Hematopoietic multipotent progenitor cell treated with erythropoietin and hydrocortisone succinate and interleukin-3 and kit ligand, for 15 days (in vitro differentiated cells): ENCODE measurements around the gene GPRIN3.

Experiments used
- DNase-seq: peaks from one replicate; pipeline ENCODE4 v3.0.0-alpha.2; 2015; ENCODE audit warnings: low spot score

The GPRIN3 gene

GRCh38 chr4:89290727-89291516 lies 16.7 kb downstream of the GPRIN3 start:
- DNase-seq, result no peak

GRCh38 chr4:89289312-89289711 lies 18.3 kb downstream of the GPRIN3 start:
- DNase-seq, result no peak

- no peak for DNase-seq
Measured at GRCh38 chr4:89288430-89288829, 19.2 kb downstream of the GPRIN3 start.

GRCh38 chr4:89287945-89288344 lies 19.7 kb downstream of the GPRIN3 start:
- DNase-seq, result no peak

- DNase-seq, result no peak
Measured at GRCh38 chr4:89285745-89286144, 21.9 kb downstream of the GPRIN3 start.

- no peak for DNase-seq
Measured at GRCh38 chr4:89284828-89285227, 22.8 kb downstream of the GPRIN3 start.

- DNase-seq, result no peak
Measured at GRCh38 chr4:89284020-89284424, 23.6 kb downstream of the GPRIN3 start.

GRCh38 chr4:89283226-89284009 lies 24.2 kb downstream of the GPRIN3 start:
- no peak for DNase-seq

GRCh38 chr4:89279385-89279784 lies 28.2 kb downstream of the GPRIN3 start:
- DNase-seq, result no peak

- DNase-seq, result no peak
Measured at GRCh38 chr4:89277412-89277811, 30.2 kb downstream of the GPRIN3 start.

- no peak for DNase-seq
Measured at GRCh38 chr4:89276296-89276695, 31.3 kb downstream of the GPRIN3 start.

- no peak for DNase-seq
Measured at GRCh38 chr4:89275587-89275986, 32.0 kb downstream of the GPRIN3 start.

- no peak for DNase-seq
Measured at GRCh38 chr4:89273741-89274141, 33.9 kb downstream of the GPRIN3 start.

GRCh38 chr4:89270792-89271191 lies 36.8 kb downstream of the GPRIN3 start:
- no peak for DNase-seq

- no peak for DNase-seq
Measured at GRCh38 chr4:89269121-89269666, 38.4 kb downstream of the GPRIN3 start.

GRCh38 chr4:89268679-89269078 lies 38.9 kb downstream of the GPRIN3 start:
- DNase-seq, result no peak

GRCh38 chr4:89267846-89268245 lies 39.8 kb downstream of the GPRIN3 start:
- DNase-seq, result no peak

GRCh38 chr4:89267392-89267791 lies 40.2 kb downstream of the GPRIN3 start:
- no peak for DNase-seq

GRCh38 chr4:89266128-89266527 lies 41.5 kb downstream of the GPRIN3 start:
- DNase-seq, result no peak

GRCh38 chr4:89263265-89263664 lies 44.3 kb downstream of the GPRIN3 start:
- DNase-seq, result no peak

GRCh38 chr4:89259301-89260028 lies 48.1 kb downstream of the GPRIN3 start:
- no peak for DNase-seq

GRCh38 chr4:89258506-89258905 lies 49.1 kb downstream of the GPRIN3 start:
- no peak for DNase-seq
